NCI-H748 (cell line): Measurements from ENCODE around the gene RPUSD4.
A peak's percentile ranks its signal among the peaks of the same experiment; 100 is the strongest.

Experiments
- DNase-seq: peaks from one replicate; lab custom pipeline; 2025; ENCODE audit not compliant: unreplicated experiment; lab: John Stamatoyannopoulos, UW

Gene RPUSD4

GRCh38 chr11:126158054-126158791, 53.2 kb downstream of the RPUSD4 start:
- DNase-seq = no peak

- no peak for DNase-seq
Measured at GRCh38 chr11:126157326-126158030, 54.0 kb downstream of the RPUSD4 start.

GRCh38 chr11:126156814-126157213, 54.6 kb downstream of the RPUSD4 start:
- DNase-seq = no peak

GRCh38 chr11:126155402-126156187, 55.9 kb downstream of the RPUSD4 start:
- DNase-seq = no peak

- DNase-seq = no peak
Measured at GRCh38 chr11:126154691-126155090, 56.8 kb downstream of the RPUSD4 start.

- DNase-seq = peak; percentile 60
Measured at GRCh38 chr11:126153972-126154371, 57.5 kb downstream of the RPUSD4 start.

GRCh38 chr11:126153006-126153405, 58.4 kb downstream of the RPUSD4 start:
- DNase-seq = no peak

- no peak for DNase-seq
Measured at GRCh38 chr11:126152586-126152985, 58.9 kb downstream of the RPUSD4 start.

- DNase-seq = no peak
Measured at GRCh38 chr11:126152152-126152551, 59.3 kb downstream of the RPUSD4 start.
